H1 (cell line): Measurements from ENCODE around the gene NAT9. TPM values are rescaled to one million over a fixed set of nuclear protein-coding genes. Genes with fewer than 3 reads are reported as not detected.

Source experiments
- CTCF ChIA-PET: fragments of 300-600 bp; sonication (Branson Sonifier 250); formaldehyde crosslinking; loops from one replicate; lab custom pipeline; 2021; ENCODE audit not compliant: partially characterized antibody; lab: Charles Lee
- POLR2A ChIA-PET: fragments of 300-600 bp; sonication (Branson Sonifier 250); formaldehyde crosslinking; loops from one replicate; lab custom pipeline; 2021; ENCODE audit warnings: inconsistent platforms; ENCODE audit not compliant: partially characterized antibody; lab: Charles Lee
- DNase-seq, 2 experiments: peaks; one replicate each; pipeline versions ENCODE4 v3.0.0 to v3.0.0-alpha.2; 2010 to 2022; ENCODE audit warnings: low spot score in 2 of 2, low read depth in 1 of 2, mixed read lengths in 1 of 2
- FAIRE-seq: peaks from 2 replicates; lab custom pipeline; 2011; peaks lifted over from hg19 to GRCh38; lab: Jason Lieb, UNC
- H2AFZ ChIP-seq: 2 replicates; pipeline ENCODE4 v1.8.1; 2012; ENCODE audit warnings: low read length, inconsistent platforms
- H2AK5ac ChIP-seq: 2 replicates; pipeline ENCODE4 v1.6.1; 2013; ENCODE audit warnings: low read depth, low read length
- H2BK120ac ChIP-seq: replicated peaks from 2 replicates; pipeline ENCODE3; 2013; ENCODE audit warnings: low read depth, low read length, inconsistent platforms
- H2BK12ac ChIP-seq: 2 replicates; pipeline ENCODE4 v1.6.1; 2013; ENCODE audit warnings: low read depth, low read length
- H2BK15ac ChIP-seq: 2 replicates; pipeline ENCODE4 v1.6.1; 2013; ENCODE audit warnings: low read length
- H2BK20ac ChIP-seq: 2 replicates; pipeline ENCODE4 v1.6.1; 2013; ENCODE audit warnings: low read length
- H2BK5ac ChIP-seq: 2 replicates; pipeline ENCODE4 v1.6.1; 2013; ENCODE audit warnings: low read depth, low read length
- H3K14ac ChIP-seq: 2 replicates; pipeline ENCODE4 v1.6.1; 2013; ENCODE audit warnings: inconsistent platforms; ENCODE audit not compliant: insufficient read length
- H3K18ac ChIP-seq: 2 replicates; pipeline ENCODE4 v1.6.1; 2013; ENCODE audit warnings: low read length; ENCODE audit errors: extremely low read depth
- H3K23ac ChIP-seq: 2 replicates; pipeline ENCODE4 v1.6.1; 2013; ENCODE audit warnings: inconsistent platforms; ENCODE audit not compliant: insufficient read length
- H3K23me2 ChIP-seq: 2 replicates; pipeline ENCODE4 v1.6.1; 2013; ENCODE audit warnings: low read depth, low read length
- H3K27ac ChIP-seq: 2 replicates; pipeline ENCODE4 v1.6.1; 2011; ENCODE audit warnings: low read depth, low read length, inconsistent platforms
- H3K27me3 ChIP-seq, 4 experiments: replicated peaks in 1 of 4; 1 replicate in 1 of 4; 2 replicates in 3 of 4; pipeline versions ENCODE4 v1.6.1 to v1.8.1; 2011 to 2013; ENCODE audit warnings: low read length in 3 of 4, mild to moderate bottlenecking in 3 of 4, inconsistent platforms in 2 of 4, mixed read lengths in 2 of 4, moderate library complexity in 1 of 4; ENCODE audit not compliant: control insufficient read depth in 3 of 4, insufficient read depth in 3 of 4; ENCODE audit errors: extremely low read depth in 1 of 4
- H3K36me3 ChIP-seq, 4 experiments: 2 replicates each; pipeline versions ENCODE4 v1.6.1 to v1.8.1; 2011 to 2013; ENCODE audit warnings: mild to moderate bottlenecking in 4 of 4, low read length in 3 of 4, moderate library complexity in 2 of 4, control low read depth in 1 of 4, inconsistent platforms in 1 of 4; ENCODE audit not compliant: insufficient read depth in 4 of 4, control insufficient read depth in 2 of 4
- H3K4ac ChIP-seq: replicated peaks from 2 replicates; pipeline ENCODE3; 2013; ENCODE audit warnings: low read length, low read depth, mixed read lengths, inconsistent platforms; ENCODE audit not compliant: insufficient read length
- H3K4me1 ChIP-seq, 4 experiments: replicated peaks in 1 of 4; 1 replicate in 1 of 4; 2 replicates in 3 of 4; pipeline versions ENCODE4 v1.6.1 to v1.8.1; 2011 to 2013; ENCODE audit warnings: low read length in 3 of 4, inconsistent platforms in 2 of 4, mixed read lengths in 1 of 4; ENCODE audit not compliant: insufficient read depth in 4 of 4, control insufficient read depth in 3 of 4
- H3K4me2 ChIP-seq, 2 experiments: 2 replicates each; pipeline versions ENCODE4 v1.6.1 to v1.8.1; 2011 to 2013; ENCODE audit warnings: low read depth in 2 of 2, low read length in 2 of 2, control low read depth in 1 of 2, inconsistent platforms in 1 of 2, mild to moderate bottlenecking in 1 of 2; ENCODE audit not compliant: insufficient read depth in 1 of 2
- H3K4me3 ChIP-seq, 4 experiments: fragments of 200-600, 300-600 bp in 1 of 4; sonication (generic), shearing (Covaris generic), sonication (Bioruptor Twin) in 1 of 4; 2 replicates each; pipeline versions ENCODE4 v1.5.1 to v1.8.1; 2011 to 2016; ENCODE audit warnings: low read length in 4 of 4, low read depth in 3 of 4, control low read depth in 2 of 4, inconsistent platforms in 2 of 4, mild to moderate bottlenecking in 2 of 4, mixed read lengths in 1 of 4, moderate library complexity in 1 of 4; ENCODE audit not compliant: insufficient read depth in 2 of 4; ENCODE audit errors: extremely low read depth in 1 of 4
- H3K56ac ChIP-seq: replicated peaks from 2 replicates; pipeline ENCODE3; 2013; ENCODE audit warnings: low read depth, mild to moderate bottlenecking, mixed read lengths, low read length, inconsistent platforms; ENCODE audit not compliant: insufficient read length
- H3K79me1 ChIP-seq: 2 replicates; pipeline ENCODE4 v1.6.1; 2013; ENCODE audit warnings: low read depth, low read length, control low read depth
- H3K79me2 ChIP-seq, 2 experiments: 2 replicates each; pipeline versions ENCODE4 v1.6.1 to v1.8.1; 2012 to 2013; ENCODE audit warnings: low read length in 2 of 2, mild to moderate bottlenecking in 2 of 2, inconsistent platforms in 1 of 2; ENCODE audit not compliant: insufficient read depth in 2 of 2, control insufficient read depth in 1 of 2
- H3K9ac ChIP-seq, 4 experiments: replicated peaks in 1 of 4; 1 replicate in 1 of 4; 2 replicates in 3 of 4; pipeline versions ENCODE4 v1.6.1 to v1.8.1; 2011 to 2013; ENCODE audit warnings: low read depth in 3 of 4, low read length in 3 of 4, control low read depth in 2 of 4, mild to moderate bottlenecking in 2 of 4, moderate library complexity in 2 of 4, inconsistent platforms in 1 of 4; ENCODE audit errors: extremely low read depth in 1 of 4
- H3K9me3 ChIP-seq, 2 experiments: 2 replicates each; pipeline versions ENCODE4 v1.6.1 to v1.8.1; 2012 to 2013; ENCODE audit warnings: mild to moderate bottlenecking in 2 of 2, moderate library complexity in 2 of 2, control low read depth in 1 of 2, inconsistent platforms in 1 of 2, low read depth in 1 of 2, low read length in 1 of 2, mixed read lengths in 1 of 2; ENCODE audit not compliant: insufficient read depth in 2 of 2
- H4K20me1 ChIP-seq, 2 experiments: replicated peaks in 1 of 2; 2 replicates each; pipeline versions ENCODE3 to v1.8.1; 2011 to 2013; ENCODE audit warnings: inconsistent platforms in 2 of 2, low read length in 2 of 2, mild to moderate bottlenecking in 1 of 2; ENCODE audit not compliant: insufficient read depth in 2 of 2, control insufficient read depth in 1 of 2
- H4K5ac ChIP-seq: 2 replicates; pipeline ENCODE4 v1.6.1; 2013; ENCODE audit warnings: low read length, low read depth, mixed read lengths, inconsistent platforms; ENCODE audit not compliant: insufficient read length
- H4K8ac ChIP-seq: 2 replicates; pipeline ENCODE4 v1.8.0; 2013; ENCODE audit warnings: mild to moderate bottlenecking, moderate library complexity, low read length, inconsistent platforms; ENCODE audit not compliant: insufficient read depth; ENCODE audit errors: extremely low read depth
- H4K91ac ChIP-seq: replicated peaks from 2 replicates; pipeline ENCODE3; 2013; ENCODE audit warnings: low read length, mixed read lengths, inconsistent platforms; ENCODE audit not compliant: insufficient read length
- ASH2L ChIP-seq: fragments of 200-600, 300-600 bp; sonication (generic); IDR thresholded peaks from one replicate; pipeline ENCODE4 v1.7.1; 2017; ENCODE audit warnings: low read length
- CBX5 ChIP-seq: fragments of 300-800, 300-1000 bp; sonication (generic); IDR thresholded peaks from 2 replicates; pipeline ENCODE4 v1.7.1; 2016; ENCODE audit warnings: antibody characterized with exemption, low read length, low read depth
- GTF2F1 ChIP-seq: IDR thresholded peaks from 2 replicates; pipeline ENCODE4 v1.6.1; 2012; ENCODE audit warnings: low read depth, low read length, improper control_type of control experiment, borderline replicate concordance
- HDAC6 ChIP-seq: IDR thresholded peaks from one replicate; pipeline ENCODE4 v1.7.1; 2012; ENCODE audit warnings: low read depth, mild to moderate bottlenecking, inconsistent platforms, low read length, moderate library complexity
- JUND ChIP-seq: IDR thresholded peaks from 2 replicates; pipeline ENCODE4 v1.6.1; 2011; ENCODE audit warnings: mild to moderate bottlenecking, improper control_type of control experiment, low read length
- POLR2A ChIP-seq, 2 experiments: IDR thresholded peaks; 1 replicate in 1 of 2; 2 replicates in 1 of 2; pipeline ENCODE4 v1.6.1; 2011; ENCODE audit warnings: low read depth in 2 of 2, low read length in 2 of 2, mild to moderate bottlenecking in 2 of 2; ENCODE audit errors: control extremely low read depth in 1 of 2
- RFX5 ChIP-seq: IDR thresholded peaks from 2 replicates; pipeline ENCODE4 v1.6.1; 2011; ENCODE audit warnings: low read depth, low read length, improper control_type of control experiment, borderline replicate concordance
- SIN3A ChIP-seq, 2 experiments: IDR thresholded peaks in 1 of 2; conservative IDR thresholded peaks in 1 of 2; 2 replicates each; pipeline ENCODE4 v1.6.1; 2011 to 2012; ENCODE audit warnings: low read length in 2 of 2, improper control_type of control experiment in 1 of 2, low read depth in 1 of 2, mild to moderate bottlenecking in 1 of 2
- TEAD4 ChIP-seq: IDR thresholded peaks from 2 replicates; pipeline ENCODE4 v1.6.1; 2012; ENCODE audit warnings: low read depth, low read length, inconsistent platforms, mixed read lengths
- WGBS, 2 experiments: shearing (Covaris generic) in 1 of 2; methylation state at CpG; one replicate each; pipeline versions ENCODE4 v1.1.6 to v1.1.7; 2013 to 2015; ENCODE audit warnings: low lambda C conversion rate in 2 of 2, mixed read lengths in 2 of 2, inconsistent platforms in 1 of 2, low coverage in 1 of 2, missing lambda C conversion rate in 1 of 2; ENCODE audit not compliant: insufficient replicate concordance in 2 of 2, insufficient coverage in 1 of 2, insufficient read length in 1 of 2; ENCODE audit errors: extremely low coverage in 1 of 2, missing lambda C conversion rate in 1 of 2; 5-methylcytosine and 5-hydroxymethylcytosine counted together
- polyA plus RNA-seq, 7 experiments: library from polyadenylated mRNA; depleted of rRNA in 3 of 7; stranded (reverse) in 5 of 7; unstranded in 2 of 7; fragments of >200 nt in 5 of 7; fragments of 200-250 nt in 2 of 7; gene quantifications; 1 replicate in 5 of 7; 2 replicates in 1 of 7; 4 replicates in 1 of 7; pipeline versions ENCODE4 v1.2.1 to v1.2.3, GENCODE V29; 2011 to 2013; ENCODE audit warnings: missing spikeins in 2 of 7, mixed read lengths in 2 of 7
- total RNA-seq: library from RNA; stranded (reverse); fragmentation: NEBNext Ultra II Directional; extraction: Animal tissue kit (Norgen Biotek cat#: 25700); gene quantifications from 2 replicates; pipeline ENCODE4 v1.2.1, GENCODE V29; 2021
- TF ChIP-seq, protein P1 (sequence below): IDR thresholded peaks from 2 replicates; pipeline ENCODE4 v1.6.1; 2012; ENCODE audit warnings: low read length, inconsistent platforms

NAT9 gene
- total and polyA plus RNA-seq, 2 of the 8 experiments (the other 6 are each of a cell fraction or from before 2014, with no cell fraction given): 32.3 to 42.7 TPM

DNA sequence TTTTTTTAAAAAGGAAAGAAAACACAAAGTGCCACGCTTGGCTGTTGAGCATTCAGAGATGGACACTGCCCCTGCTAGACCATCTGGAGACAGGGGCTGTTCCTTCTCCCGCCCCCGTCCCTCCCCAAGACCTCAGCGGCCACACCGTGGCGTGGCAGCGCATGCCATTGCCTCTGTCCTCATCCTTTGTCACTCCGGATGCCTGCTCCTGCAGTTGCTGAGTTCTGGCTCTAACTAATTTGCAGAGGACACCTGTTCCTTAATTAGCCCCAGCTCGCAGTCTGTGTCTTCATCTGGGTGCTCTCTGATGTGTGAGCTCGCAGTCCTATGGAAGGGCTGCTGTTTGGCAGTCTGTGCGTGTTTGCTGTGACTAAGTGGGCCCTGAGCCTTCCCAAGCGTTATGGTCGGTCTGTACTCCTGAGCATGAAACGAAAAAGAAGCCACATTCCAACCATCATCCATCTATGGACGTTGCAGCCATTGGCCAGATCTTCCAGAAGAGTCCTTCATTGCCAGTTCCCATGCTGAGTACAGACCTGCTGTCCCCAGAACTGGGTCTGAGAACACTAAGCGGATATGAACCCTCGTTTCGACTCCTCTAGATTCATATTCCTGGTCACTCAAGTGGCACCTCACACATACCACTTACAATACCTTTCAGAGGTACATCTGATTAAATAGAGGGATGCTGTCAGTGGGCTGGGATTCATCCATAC lies 40.9 kb upstream of the NAT9 start:
- Histone ChIP-seq H3K9me3 (no peaks in the 10 kb centered on the region), H3K23me2 (no peaks in the 10 kb centered on the region), H2AFZ (no peak overlapping the region), H2BK120ac (no peak overlapping the region), H2BK5ac (no peak overlapping the region), H2BK12ac (no peak overlapping the region), H3K4me1 (peaks cover 0 to 2% (median 1%) of the 10 kb centered on the region in 4 experiments; a peak in 2 of 7 replicates), H3K4me3 (no peak overlapping the region), H3K36me3 (peaks cover 0 to 3% (median 0%) of the 10 kb centered on the region in 4 experiments; a peak in 2 of 8 replicates), H3K79me2 (no peaks in the 10 kb centered on the region), H3K23ac (no peak overlapping the region), H3K27ac (no peak overlapping the region), H3K4me2 (no peak overlapping the region), H4K20me1 (peaks cover 11 to 15% of the 10 kb centered on the region in 2 experiments), H3K18ac (no peak overlapping the region), H3K9ac (no peak overlapping the region), H2BK20ac (no peak overlapping the region), H4K5ac (no peak overlapping the region), H2AK5ac (no peak overlapping the region), H3K79me1 (no peaks in the 10 kb centered on the region), H3K56ac (no peak overlapping the region), H4K8ac (no peak overlapping the region), H4K91ac (no peak overlapping the region), H2BK15ac (no peak overlapping the region), H3K27me3 (peaks cover 0 to 2% (median 0%) of the 10 kb centered on the region in 4 experiments; a peak in 3 of 7 replicates), H3K14ac (no peak overlapping the region), H3K4ac (no peak overlapping the region)
- DNase-seq (no peak), FAIRE-seq (no peak)
- ChIA-PET POLR2A (interaction anchor here (1.8 kb wide), 1 partner anchor 10 kb away, joined by 6 read pairs; no protein-coding TSS in a partner anchor), CTCF (interaction anchor here (0.6 to 99.6 kb wide), 3 partner anchors 1 to 131 kb away, joined by 3 to 2981 read pairs (median 2981); partner anchors contain the start of genes FDXR, GRIN2C and NAT9)
- 93% methylated on average over 16 of the region's 18 CpGs; no CpG with 5 or more reads in 1 of the 2 experiments for WGBS, 2 experiments
- no peak for TF ChIP-seq POLR2A (IDR thresholded peaks at IDR 0.05; ENCODE audit: control extremely low read depth in 1 of 2, low read depth in 2 of 2, low read length in 2 of 2)
- no peak for TF ChIP-seq RFX5
- no peak for TF ChIP-seq ASH2L
- no peak for TF ChIP-seq JUND
- TF ChIP-seq, protein P1, sequence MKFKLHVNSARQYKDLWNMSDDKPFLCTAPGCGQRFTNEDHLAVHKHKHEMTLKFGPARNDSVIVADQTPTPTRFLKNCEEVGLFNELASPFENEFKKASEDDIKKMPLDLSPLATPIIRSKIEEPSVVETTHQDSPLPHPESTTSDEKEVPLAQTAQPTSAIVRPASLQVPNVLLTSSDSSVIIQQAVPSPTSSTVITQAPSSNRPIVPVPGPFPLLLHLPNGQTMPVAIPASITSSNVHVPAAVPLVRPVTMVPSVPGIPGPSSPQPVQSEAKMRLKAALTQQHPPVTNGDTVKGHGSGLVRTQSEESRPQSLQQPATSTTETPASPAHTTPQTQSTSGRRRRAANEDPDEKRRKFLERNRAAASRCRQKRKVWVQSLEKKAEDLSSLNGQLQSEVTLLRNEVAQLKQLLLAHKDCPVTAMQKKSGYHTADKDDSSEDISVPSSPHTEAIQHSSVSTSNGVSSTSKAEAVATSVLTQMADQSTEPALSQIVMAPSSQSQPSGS: no peak
- TF ChIP-seq CBX5: no peak
- no peak for TF ChIP-seq GTF2F1
- TF ChIP-seq SIN3A (conservative IDR thresholded peaks at IDR 0.05 in 1 of 2, IDR thresholded peaks at IDR 0.05 in 1 of 2; ENCODE audit: low read depth in 1 of 2, low read length in 2 of 2): no peak
- TF ChIP-seq TEAD4: no peak
- no peak for TF ChIP-seq HDAC6
